ENCODE data around the gene CA10.

- no peak for TF ChIP-seq EZH2 (IDR thresholded peaks at IDR 0.05; ENCODE audit: borderline replicate concordance, low read depth, low read length, poor library complexity, severe bottlenecking)
- no peak for TF ChIP-seq CTCF (conservative IDR thresholded peaks at IDR 0.05; ENCODE audit: low read depth, low read length)
Measured at GRCh38 chr17:52096056-52096455, 62.5 kb downstream of the CA10 start.

All from A673 (cell line).